Stimulated activated CD4-positive, alpha-beta T cell treated with anti-CD3 and anti-CD28 coated beads, Interleukin-4, amount 100 ng/mL, for 1 hour (primary cell): ENCODE results near the gene SOX3.

Source experiments
- DNase-seq: peaks from one replicate; pipeline ENCODE4 v3.0.0-alpha.2; 2020

Gene SOX3

DNA sequence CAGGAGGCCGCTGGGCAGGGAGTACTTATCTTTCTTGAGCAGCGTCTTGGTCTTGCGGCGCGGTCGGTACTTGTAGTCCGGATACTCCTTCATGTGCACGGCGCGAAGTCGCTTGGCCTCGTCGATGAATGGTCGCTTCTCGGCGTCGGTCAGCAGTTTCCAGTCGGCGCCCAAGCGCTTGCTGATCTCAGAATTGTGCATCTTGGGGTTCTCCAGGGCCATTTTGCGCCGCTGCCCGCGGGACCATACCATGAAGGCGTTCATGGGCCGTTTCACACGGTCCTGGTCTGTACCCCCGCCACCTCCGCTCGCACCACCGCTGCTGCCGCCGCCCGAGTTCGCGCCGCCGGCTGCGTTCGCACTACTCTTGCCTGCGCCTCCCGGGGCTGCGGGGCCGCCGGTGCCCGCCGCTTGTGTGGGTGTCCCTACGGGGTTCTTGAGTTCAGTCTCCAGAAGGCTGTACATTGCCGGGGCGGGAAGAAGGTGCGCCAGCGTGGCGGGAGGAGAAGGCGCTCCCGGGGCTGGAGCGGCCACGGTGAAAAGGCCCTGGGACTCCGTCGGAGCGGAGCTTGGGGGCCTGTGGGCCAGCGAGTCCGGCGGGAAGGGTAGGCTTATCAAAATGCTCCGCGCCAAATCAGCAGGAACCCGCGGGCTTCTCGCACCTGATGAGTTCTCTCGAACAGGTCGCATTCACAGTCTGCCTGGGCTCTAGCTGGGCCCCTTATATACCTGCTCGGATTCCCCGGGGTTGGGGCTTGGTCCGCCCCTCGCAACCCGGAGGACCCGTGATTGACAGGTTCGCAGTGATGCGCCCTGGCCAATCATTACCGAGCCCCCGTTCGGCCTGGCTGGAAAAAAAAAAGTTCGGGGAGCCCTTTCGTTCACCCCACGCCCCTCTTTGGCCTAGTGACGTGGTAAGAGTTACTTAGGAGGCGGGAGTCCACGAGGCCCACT is at the start of gene SOX3:
TSS of gene SOX3 (minus strand) at position 699 of the 954 bp plus-strand sequence. CDS start at position 690, 9 bp downstream.
- no peak for DNase-seq

DNA sequence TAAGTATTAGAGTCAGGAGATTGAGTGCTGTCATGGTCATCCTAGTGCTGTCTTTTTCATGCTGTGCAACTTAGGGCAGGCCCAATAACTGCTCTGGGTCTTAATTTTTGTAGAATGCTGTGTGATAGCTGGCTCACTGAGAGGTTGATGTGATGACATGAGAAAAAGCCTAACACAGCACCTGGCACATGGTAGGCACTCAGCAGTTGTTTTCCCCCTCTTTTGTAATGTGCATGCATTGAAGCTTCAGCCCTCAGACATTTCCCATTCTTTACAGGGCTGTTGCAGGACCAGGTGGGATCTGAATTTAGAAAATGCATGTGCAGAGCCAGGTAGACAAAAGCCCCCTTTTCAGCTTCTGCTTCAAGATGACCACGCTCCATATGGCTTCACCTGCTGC is 44.1 kb upstream of the SOX3 start:
- no peak for DNase-seq

DNA sequence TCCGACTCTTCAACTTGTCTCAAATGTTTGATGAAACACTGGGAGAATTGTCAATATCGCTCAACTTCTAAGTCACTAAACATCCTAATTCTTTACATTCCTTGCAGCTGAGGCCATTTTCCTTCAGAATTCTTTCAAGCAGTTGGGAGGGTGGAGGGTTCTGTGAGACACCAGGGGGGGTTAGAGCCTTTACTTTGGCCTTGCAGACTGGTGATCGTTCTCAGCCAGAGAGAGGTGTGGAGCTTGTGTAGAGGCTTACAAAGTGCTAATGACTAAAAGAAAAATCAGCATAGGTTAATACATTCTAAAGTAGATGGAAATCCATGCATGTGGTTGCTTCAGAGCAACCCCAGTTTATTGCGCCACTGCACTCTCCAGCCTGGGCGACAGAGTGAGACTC is 21.3 kb upstream of the SOX3 start:
- DNase-seq, result no peak

DNA sequence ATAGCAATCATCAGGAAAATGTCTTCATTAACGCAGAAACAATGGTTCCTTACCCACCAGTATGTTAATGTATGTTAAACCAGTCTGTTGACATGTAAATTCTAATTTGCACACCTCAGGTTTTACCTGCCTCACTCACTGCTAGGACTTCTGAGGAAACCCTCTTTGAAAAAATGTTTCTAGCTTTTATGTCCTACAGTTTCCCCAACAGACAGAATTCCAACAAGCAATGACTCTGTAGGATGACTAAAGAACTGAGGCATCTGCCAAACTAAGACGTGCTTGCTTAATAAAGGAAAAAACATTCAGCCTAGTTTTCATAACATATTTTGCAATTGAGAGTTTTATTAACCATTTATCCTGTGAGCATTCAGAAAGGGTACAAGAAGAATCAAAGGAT is 20.6 kb upstream of the SOX3 start:
- DNase-seq, result no peak

DNA sequence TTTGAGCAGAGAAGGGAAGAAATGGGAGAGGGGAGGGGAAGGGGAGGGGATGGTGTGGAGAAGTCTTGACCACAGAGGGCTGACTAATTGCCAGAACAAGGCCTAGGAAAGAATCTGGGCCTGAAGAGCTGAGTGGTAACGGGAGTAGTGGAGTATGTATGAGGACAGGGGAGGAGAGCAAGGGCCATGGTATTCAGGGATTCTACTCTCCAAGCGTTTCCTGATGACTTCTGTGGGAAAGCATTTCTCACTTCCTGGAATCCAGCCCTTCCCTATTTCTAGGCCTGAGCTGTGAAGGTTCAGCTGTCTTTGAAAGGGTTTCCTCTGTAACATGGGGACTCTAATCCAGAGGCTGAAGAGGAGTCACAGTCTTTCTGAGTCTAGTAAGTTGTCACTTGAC is 19.7 kb upstream of the SOX3 start:
- DNase-seq, result no peak

DNA sequence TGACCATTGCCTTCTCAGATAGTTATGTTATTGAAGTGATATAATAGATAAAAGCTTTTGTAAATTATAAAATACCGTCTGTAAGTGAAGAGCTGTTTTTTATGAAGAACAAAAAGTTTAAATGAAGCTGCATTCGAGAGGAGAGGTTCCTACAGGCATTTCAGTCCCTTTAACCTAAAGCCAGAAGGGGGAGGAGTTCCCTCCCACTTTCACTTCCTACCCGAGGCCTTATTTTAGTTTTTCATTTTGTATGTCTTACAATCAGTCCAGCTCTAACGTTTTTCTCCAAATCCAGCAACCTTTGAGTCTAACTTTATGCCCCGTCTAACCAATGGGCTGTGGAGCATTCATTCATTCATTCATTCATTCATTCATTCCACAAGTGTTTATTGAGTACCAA is 16.5 kb upstream of the SOX3 start:
- no peak for DNase-seq

DNA sequence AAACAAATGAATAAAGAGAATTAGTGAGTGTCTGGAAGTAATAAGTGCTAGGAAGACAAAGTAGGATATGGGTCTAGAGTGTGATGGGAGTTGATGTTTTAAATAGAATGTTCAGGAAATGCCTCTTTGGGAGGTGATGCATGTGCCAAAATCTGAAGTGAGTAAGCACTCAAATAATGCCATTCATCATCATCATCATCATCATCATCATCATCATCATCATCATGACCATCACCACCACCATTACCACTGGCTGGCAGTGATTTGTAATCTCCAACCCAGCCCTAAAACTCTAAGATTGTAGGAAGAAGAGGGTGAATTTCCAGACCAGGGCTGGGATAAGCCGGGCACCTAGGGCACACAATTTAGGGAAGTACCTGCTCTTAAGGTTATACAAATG is 9.7 kb upstream of the SOX3 start:
- DNase-seq, result no peak

DNA sequence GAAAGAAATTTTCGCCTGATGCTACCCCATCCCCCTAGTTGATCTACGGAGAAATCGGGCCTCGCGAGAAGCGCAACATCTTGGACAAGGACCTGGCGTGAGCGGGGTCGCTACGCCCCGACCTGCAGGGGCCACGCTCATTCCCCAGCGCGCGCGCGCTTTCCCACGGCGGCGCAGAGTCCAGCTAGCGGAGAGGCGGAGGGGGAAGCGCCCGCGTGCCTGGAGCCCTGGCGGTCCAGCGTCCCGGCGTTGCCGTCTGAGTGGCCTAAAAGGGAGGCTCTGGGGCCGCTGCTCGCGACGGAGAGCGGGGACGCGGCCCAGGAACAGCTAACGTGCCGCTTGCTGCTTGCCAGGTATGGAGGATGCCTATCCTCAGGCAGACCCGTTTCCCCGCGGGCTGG is 6.0 kb upstream of the SOX3 start:
- no peak for DNase-seq

DNA sequence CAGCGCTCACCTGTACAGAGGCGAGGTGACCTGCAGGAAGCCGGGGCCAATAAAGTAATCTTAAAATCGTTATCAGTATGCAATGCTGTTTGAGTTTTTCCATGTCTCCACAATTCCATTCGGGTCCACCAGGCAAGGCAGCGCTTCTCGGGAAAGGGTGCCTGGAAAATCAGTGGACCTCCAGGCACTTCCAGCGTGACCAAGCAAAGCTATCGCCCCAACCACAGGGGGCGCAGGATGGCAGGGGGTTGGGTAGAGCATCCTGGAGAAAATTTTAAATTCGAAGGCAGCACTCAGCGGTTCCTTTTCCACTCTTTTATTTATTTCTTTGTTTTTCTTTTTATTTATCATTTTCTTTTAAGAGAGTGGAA is 5.4 kb upstream of the SOX3 start:
- DNase-seq, result no peak

DNA sequence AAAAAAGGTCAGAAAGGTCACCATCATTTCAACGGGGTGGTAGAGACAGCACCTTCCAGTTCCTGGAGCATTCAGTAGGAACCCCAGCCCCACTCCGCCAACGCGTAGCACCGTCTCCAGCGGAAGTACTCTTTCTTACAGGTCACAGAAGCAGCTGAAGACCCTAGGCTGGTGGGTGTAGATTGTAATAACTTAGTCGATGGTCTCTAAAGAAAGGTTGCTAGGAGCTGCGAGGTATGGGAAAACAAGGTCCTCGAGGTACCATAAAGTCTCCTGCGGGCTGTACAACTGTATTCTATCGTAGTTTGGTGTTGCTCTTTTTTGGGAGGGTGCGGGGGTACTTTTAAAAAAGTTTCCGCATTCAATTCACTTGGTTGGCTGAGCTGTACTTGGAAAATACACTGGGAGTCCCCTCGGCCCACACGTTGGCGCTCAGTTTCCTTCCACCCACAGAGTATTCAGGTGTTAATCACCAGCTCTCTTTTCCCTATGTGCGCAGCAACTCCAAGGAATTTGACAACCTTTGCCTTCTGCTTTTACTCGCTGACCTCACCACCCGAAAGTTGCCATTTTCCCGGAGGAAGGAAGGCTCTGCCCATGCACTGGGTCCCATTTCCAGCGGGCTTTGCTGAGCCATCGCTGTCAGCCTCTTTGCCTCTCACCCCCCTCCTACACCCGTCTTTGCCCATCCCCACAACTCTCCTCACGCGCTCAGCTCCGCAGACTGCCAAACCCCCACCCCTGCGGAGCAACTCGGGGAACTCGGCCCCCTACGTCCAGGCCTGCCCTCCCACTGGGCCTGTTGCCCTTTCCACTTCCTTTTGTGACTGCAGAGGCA is 4.8 kb upstream of the SOX3 start:
- no peak for DNase-seq

DNA sequence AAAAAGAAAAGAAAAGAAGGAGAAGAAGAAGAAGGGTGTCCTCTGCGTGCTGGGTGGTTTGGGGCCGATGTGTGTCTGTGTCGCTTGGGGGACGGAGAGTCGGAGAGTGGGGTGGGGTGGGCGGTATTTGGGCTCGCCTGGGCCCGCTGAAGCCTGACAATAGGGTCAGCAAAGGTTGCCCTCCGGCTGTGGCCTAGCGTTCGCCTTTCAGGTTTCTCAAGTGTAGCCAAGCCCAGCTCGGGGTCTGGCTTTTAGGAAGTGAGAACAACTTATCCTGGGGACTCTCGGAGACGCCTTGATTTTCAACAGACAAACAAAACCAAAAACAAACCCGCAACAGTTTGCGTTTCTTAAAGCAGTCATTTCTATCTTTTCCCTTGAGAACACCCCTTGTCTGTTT is 4.1 kb upstream of the SOX3 start:
- no peak for DNase-seq

DNA sequence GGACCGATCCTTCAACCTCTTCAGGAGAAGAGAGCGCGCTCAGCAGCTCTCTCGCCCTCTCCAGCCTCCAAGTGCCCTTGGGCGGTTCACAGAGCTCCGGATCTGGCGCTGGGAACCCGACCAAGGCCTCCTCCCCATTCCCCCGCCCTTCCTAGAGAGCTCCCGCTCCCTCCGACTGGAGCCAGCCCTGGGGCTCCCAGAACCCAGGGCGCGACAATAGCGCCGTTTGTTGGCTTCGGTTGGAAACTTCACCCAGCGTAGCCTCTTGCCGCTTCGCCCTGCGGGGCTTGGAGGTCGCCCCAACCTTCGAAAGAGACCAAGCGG is 3.1 kb upstream of the SOX3 start:
- DNase-seq, result no peak

DNA sequence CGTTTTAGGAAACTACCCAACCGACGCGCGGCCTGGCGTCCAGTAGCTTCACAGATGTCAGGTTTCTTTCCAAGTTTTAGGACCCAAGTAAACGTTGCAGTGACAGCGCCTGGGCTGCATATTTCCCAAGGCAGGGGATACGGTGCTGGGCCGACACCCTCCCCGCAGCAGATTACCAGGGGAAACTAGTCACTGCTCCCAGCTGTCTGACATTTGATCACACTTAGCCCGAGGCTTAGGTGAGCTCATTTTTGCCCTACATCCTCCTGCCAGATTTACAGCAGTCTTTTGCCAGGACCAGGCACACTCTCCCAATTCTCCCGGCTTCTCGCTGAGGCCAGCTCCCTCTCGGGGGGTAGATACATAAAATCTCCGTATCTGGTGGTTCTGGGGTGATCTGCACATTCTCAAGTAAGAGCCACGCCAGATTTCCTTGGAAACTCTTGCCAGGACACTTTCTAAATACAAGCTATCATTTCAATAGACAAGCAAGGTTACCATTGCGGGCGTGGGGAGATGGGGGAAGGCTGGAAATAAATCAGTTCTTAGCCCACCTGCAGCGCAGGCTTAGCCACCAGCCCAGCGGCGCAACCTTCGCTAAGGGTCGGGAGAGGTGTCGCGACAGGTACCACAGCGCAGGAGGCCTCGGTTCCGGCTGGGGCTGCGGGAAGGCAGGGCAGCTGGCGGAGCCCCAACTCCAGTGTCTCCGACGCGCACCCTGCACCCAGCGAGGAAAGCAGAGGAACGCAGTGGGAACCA is 2.5 kb upstream of the SOX3 start:
- no peak for DNase-seq

DNA sequence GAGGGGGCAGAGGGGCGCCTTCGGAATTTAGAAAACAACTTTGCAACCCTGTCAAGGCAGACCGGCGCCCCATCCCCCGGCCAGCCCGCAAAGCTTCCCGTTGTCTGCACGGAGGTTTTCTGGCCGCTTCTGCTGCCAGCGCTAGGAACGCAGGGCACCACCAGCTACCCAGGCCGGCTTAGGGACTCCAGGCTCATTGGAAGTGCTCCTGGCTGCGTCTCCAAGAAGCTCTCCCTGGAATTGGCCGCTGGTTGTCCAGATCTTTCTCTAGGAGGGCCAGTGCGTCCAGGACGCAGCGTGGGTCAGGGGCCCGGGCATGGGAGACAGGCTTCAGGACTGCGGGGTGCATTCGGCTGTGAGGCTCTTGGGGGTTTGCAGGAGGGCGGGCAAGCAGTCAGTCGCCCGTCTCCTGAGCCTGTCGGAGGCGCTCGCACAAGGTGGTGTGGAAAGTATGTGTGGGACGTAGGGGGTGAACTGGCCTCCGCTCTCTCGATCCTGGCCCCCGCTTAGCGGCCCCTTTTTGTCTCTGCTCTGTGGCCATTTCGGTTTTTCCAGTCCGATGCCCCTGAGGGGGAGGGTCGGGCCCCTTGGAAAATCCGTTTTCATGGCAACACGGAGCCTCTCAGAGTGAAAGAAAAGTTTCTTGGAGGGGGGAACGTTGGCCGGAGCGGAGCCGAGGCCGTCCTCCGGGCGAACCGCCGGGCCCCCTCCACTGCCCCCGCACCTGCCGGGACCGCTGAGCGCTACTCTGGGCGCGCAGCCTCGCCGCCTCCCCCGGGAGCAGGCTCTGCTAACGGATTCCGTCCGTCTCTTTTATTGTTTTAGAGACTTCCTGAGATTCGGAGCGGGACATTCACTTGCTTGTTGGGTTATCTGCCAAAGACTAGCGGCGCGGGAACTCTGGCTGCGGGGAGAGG is 810 bp upstream of the SOX3 start:
- no peak for DNase-seq

DNA sequence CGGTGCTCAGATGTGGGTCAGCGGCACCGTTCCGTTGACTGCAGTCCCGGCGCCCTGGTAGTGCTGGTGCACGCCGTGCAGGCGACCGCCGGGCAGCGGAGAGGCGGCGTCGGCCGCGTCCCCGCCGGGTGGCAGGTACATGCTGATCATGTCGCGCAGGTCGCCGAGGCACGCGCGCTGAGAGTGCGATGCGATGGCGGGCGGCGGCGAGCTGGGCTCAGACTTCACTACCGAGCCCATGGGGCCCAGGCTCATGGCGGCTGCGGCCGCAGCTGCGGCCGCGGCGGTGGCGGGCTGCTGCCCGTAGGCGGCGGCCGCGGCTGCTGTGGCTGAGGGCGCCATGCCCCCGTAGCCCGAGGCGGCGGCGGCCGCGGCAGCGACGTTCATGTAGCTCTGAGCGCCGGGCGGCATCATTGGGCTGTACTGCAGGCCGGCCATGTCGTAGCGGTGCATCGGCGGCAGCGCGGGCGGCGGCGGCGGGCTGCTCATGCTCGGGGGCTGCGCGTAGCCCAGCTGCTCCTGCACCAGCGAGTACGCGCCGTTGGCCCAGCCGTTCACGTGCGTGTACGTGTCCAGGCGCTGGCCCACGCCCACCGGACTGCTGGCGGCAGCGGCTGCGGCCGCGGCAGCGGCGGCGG is 1.0 kb downstream of the SOX3 start:
- DNase-seq, result no peak

DNA sequence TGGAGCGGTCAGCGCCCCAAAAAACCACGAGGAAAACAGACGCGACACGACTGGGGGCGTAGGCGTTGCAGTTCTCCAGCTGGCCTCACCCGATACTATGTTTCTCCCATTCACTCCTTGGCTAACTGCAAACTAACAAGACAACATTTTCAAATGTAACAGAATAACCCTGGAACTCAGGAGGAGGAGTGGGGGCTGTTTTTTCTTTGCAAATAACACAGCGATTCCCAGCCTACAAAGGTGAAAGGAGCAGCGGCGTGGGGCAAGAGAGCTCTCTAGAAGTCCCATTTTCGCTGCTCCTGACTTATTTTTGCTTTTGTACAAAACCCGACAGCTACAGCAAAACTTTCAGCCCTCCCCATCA is 1.6 kb downstream of the SOX3 start:
- DNase-seq, result no peak

DNA sequence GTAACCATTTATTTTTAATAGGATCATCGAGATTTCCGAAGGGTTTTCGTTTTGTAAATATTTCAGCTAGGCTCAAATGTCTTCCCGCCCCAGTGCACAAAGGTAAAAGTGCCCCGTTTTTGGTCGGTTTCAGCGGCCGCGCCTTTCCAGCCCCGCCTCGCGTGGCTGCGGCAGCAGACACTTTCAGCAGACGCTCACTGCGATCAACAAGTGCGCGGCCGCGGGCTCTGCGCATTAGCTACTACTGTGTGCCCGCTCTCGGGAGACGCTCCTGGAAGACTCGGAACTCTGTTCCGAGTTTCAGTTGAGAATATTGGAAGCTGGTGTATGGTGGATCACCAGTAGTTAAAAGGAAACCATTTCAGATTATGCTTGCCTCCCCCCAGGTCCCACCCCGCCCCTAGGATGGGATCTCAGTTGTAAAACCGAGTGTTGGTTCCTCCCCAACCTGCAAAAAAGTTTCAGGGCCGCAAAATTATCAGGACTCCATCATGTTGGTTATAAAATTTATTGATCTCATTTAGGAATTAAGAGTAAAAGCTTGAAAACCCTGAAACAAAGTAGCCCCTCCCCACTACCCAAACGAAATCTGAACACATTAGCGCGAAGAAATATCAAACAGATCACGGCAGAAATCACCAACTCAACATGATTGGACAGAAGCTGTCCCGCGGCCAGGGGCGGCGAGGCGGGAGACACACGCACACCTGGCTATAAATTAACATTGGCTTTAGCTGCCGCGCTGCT is 2.2 kb downstream of the SOX3 start:
- no peak for DNase-seq

DNA sequence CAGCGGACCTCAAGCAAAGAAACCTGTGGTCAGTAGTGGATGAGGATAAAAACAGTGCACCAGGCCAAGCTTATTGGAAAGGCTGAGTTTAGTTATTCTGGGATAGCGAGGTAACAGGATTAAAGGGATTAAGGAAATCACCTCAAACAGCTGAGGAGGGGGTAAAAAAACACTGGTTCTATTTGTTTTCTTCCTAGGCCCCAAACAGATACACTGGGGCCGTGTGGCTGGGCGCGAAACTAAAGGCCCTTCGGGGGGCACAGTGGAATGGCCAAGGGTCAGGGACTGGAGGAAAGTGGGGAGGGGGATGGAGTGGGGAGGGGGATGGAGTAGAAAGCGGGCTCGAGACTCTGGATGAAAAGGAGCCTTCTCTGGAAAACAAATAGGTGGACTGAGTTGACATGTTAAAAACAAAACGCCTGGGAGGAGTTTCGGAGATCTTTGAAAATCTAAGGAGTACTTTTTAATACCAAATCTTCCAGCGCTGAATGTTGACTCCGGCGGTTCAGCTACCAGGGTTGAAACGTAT is 2.9 kb downstream of the SOX3 start:
- no peak for DNase-seq

DNA sequence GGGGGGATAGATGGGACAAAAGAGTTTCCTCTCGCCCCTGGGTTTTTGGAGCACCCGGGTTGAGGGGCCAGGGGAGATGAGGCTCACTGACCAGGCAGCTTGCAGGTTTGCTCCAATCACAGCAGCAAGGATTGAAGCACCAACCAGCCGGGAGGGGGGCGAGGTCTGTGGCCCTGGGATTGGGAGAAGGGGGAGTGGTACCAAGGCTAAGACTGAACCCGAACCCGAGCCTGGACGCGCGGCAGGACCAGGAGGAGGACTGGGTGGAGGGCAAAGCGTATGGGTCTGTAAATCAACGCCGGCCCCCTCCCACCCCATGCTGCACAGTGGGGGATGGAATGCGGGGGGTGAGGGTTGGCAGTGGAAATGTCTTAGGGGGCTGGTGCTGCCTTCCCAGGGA is 3.5 kb downstream of the SOX3 start:
- no peak for DNase-seq

DNA sequence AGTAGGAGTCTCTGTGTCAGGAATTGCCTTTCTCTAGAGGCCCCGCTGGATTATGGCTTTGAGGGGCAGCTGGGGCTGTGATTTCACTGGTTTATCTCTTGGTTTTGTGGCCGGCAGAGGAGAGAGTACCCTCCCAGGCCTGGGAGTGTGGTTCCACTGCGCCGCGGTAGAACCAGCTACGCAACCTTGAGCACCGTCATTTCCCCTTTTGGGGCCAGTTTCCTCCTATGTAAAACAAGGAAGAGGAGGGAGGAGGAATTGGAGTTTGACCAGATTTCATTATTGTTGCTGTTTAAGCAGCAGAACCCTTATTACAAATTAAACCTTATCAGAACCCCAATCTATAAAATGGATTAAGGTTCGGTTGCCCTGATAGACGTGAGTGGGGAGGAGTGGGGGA is 4.4 kb downstream of the SOX3 start:
- no peak for DNase-seq

DNA sequence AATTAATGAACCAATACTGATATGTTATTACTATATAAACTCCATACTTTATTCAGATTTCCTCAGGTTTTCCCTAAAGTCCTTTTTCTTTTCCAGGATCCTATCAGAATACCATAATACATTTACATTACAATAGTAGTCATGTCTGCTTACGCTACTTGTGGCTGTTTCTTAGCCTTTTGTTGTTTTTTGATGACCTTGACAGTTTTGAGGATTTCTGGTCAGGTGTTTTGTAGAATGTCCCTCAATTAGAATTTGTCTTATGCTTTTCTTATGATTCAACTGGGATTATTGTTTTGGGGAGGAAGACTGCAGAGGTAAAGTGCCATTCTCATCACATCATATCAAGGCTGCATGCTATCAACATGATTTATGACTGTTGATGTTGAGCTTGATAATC is 9.1 kb downstream of the SOX3 start:
- no peak for DNase-seq
